Placental pericyte (primary cell): ENCODE measurements around the gene KCNJ15. TPM values are rescaled to one million over a fixed set of nuclear protein-coding genes. Genes with fewer than 3 reads are reported as not detected.

Experiments
- total RNA-seq: library from RNA; depleted of rRNA; stranded (reverse); fragments of >200 nt; gene quantifications from 2 replicates; pipeline ENCODE4 v1.2.3, GENCODE V29; 2012

KCNJ15 gene
- 1.8 and 6.0 TPM in 2 replicates for total RNA-seq

GRCh38 chr21:38256599-38257302 is at the start of gene KCNJ15:
Gene KCNJ15 (plus strand): TSS chr21:38256991. CDS start chr21:38299262, 42,271 bp downstream.

Other genes starting within 250 kb of the KCNJ15 start
- gene ERG, start 241.5 kb downstream of the KCNJ15 start, total RNA-seq, result 0.29 and 0.66 TPM in 2 replicates